Esophagus squamous epithelium (tissue), 5 donors: ENCODE data around the gene PDSS1. TPM values are rescaled to one million over a fixed set of nuclear protein-coding genes. Genes with fewer than 3 reads are reported as not detected.

ENCODE experiments used
- DNase-seq: peaks from one replicate; lab custom pipeline; 2025; lab: John Stamatoyannopoulos, UW
- H3K27ac ChIP-seq, 4 donors: fragments of 200-600 bp; sonication (generic); one replicate each; pipeline ENCODE4 v1.5.1; 2016 to 2019; ENCODE audit warnings: mild to moderate bottlenecking in 1 of 4
- H3K27me3 ChIP-seq, 4 donors: fragments of 200-600 bp; sonication (generic); 1 replicate in 3 of 4; 2 replicates in 1 of 4; pipeline versions ENCODE4 v1.5.1 to v1.6.0; 2017 to 2021; ENCODE audit warnings: antibody characterized with exemption in 1 of 4
- H3K36me3 ChIP-seq, 3 donors: fragments of 200-600 bp; sonication (generic); one replicate each; pipeline ENCODE4 v1.5.1; 2016 to 2019
- H3K4me1 ChIP-seq, 3 donors: fragments of 200-600 bp; sonication (generic); one replicate each; pipeline ENCODE4 v1.5.1; 2017 to 2019
- H3K4me3 ChIP-seq, 4 donors: fragments of 200-600 bp; sonication (generic); 1 replicate in 3 of 4; 2 replicates in 1 of 4; pipeline ENCODE4 v1.5.1; 2016 to 2019; ENCODE audit warnings: mild to moderate bottlenecking in 2 of 4, moderate library complexity in 1 of 4
- H3K9me3 ChIP-seq, 3 donors: fragments of 200-600 bp; sonication (generic); one replicate each; pipeline ENCODE4 v1.5.1; 2016 to 2019
- POLR2A ChIP-seq, 4 donors: fragments of 450-650 bp; IDR thresholded peaks; one replicate each; pipeline ENCODE4 v1.6.1; 2017; ENCODE audit warnings: antibody characterized with exemption in 4 of 4, mild to moderate bottlenecking in 4 of 4, moderate library complexity in 3 of 4
- WGBS, 2 donors: methylation state at CpG; one replicate each; pipeline ENCODE4 v1.1.5; 2018; 5-methylcytosine and 5-hydroxymethylcytosine counted together
- intact Hi-C: fragments of 100-400 bp; cut with DNase I; formaldehyde crosslinking; loops from one replicate; pipeline ENCODE4 v1.15.0; 2022
- total RNA-seq, 4 donors: library from RNA; depleted of rRNA; stranded (reverse); fragments of >200 nt; gene quantifications; one replicate each; pipeline ENCODE4 v1.1.0, GENCODE V29; 2016
- TF ChIP-seq, protein P1 (sequence below), 6 experiments: fragments of 450-650 bp in 4 of 6; fragments of 200-600 bp in 2 of 6; sonication (generic) in 2 of 6; IDR thresholded peaks; one replicate each; pipeline ENCODE4 v1.5.1; 2016 to 2019; ENCODE audit warnings: antibody characterized with exemption in 6 of 6, mild to moderate bottlenecking in 4 of 6, moderate library complexity in 4 of 6
- donor health status: DM: yes; HTN: yes; CAD: no.

Gene PDSS1
- total RNA-seq, 4 donors from 2014 or later: 7.7 to 21.1 (median 11.7) TPM

- Histone ChIP-seq H3K4me3 (no peak overlapping the region), H3K9me3 (no peaks in the 10 kb centered on the region), H3K4me1 (peaks cover 0 to 15% (median 0%) of the 10 kb centered on the region in 3 donors), H3K36me3 (peaks cover 0 to 61% (median 0%) of the 10 kb centered on the region in 3 donors), H3K27me3 (no peaks in the 10 kb centered on the region), H3K27ac (no peak overlapping the region)
- no peak for DNase-seq
- TF ChIP-seq, protein P1, sequence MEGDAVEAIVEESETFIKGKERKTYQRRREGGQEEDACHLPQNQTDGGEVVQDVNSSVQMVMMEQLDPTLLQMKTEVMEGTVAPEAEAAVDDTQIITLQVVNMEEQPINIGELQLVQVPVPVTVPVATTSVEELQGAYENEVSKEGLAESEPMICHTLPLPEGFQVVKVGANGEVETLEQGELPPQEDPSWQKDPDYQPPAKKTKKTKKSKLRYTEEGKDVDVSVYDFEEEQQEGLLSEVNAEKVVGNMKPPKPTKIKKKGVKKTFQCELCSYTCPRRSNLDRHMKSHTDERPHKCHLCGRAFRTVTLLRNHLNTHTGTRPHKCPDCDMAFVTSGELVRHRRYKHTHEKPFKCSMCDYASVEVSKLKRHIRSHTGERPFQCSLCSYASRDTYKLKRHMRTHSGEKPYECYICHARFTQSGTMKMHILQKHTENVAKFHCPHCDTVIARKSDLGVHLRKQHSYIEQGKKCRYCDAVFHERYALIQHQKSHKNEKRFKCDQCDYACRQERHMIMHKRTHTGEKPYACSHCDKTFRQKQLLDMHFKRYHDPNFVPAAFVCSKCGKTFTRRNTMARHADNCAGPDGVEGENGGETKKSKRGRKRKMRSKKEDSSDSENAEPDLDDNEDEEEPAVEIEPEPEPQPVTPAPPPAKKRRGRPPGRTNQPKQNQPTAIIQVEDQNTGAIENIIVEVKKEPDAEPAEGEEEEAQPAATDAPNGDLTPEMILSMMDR (IDR thresholded peaks at IDR 0.05): no peak
- no peak for TF ChIP-seq POLR2A (IDR thresholded peaks at IDR 0.05)
- 34 to 38% methylated on average over 4 of the region's 4 CpGs for WGBS, 2 donors
- intact Hi-C loops: no loop called here
Measured at GRCh38 chr10:26755443-26755903, 58.0 kb downstream of the PDSS1 start.

DNA sequence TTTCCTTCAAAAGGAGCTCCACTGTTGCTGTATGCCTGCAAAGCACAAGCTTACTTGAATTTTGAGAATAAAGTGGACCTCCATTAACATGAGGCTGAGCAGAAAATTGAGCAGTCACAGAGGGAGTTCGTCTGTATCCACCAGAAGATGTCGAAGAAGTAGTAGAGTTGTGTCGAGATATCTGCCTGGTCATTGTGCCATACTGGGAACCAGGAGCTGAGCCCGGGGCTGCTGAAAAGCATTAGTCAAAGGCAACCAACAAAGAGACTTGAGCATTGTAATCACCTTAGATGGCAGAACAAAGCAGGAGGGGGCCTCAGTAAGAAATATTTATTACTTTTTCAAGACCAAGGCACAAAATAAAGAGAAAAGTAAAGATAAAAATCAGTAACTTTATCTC lies 61.5 kb downstream of the PDSS1 start:
- H3K4me3 ChIP-seq: no peak overlapping the region
- intact Hi-C loops: no loop called here
- DNase-seq: no peak
- 86 to 87% methylated on average over 4 of the region's 4 CpGs for WGBS, 2 donors
- no peak overlapping the region for H3K27ac ChIP-seq
- TF ChIP-seq, protein P1 (IDR thresholded peaks at IDR 0.05): no peak
- TF ChIP-seq POLR2A (IDR thresholded peaks at IDR 0.05): no peak
- H3K27me3 ChIP-seq: no peaks in the 10 kb centered on the region
- peaks cover 0 to 15% (median 0%) of the 10 kb centered on the region in 3 donors for H3K4me1 ChIP-seq
- no peaks in the 10 kb centered on the region for H3K9me3 ChIP-seq
- peaks cover 0 to 63% (median 0%) of the 10 kb centered on the region in 3 donors for H3K36me3 ChIP-seq

GRCh38 chr10:26765549-26765948 lies 68.0 kb downstream of the PDSS1 start:
- no peak overlapping the region for H3K27ac ChIP-seq
- no peak for DNase-seq
- no peaks in the 10 kb centered on the region for H3K4me1 ChIP-seq
- peaks cover 0 to 90% (median 0%) of the 10 kb centered on the region in 3 donors for H3K36me3 ChIP-seq
- WGBS, 2 donors: 100% methylated on average over 1 of the region's 2 CpGs
- H3K27me3 ChIP-seq: no peaks in the 10 kb centered on the region
- no peak overlapping the region for H3K4me3 ChIP-seq
- intact Hi-C loops: no loop called here
- no peak for TF ChIP-seq POLR2A (IDR thresholded peaks at IDR 0.05)
- TF ChIP-seq, protein P1 (IDR thresholded peaks at IDR 0.05): no peak
- H3K9me3 ChIP-seq: no peaks in the 10 kb centered on the region

DNA sequence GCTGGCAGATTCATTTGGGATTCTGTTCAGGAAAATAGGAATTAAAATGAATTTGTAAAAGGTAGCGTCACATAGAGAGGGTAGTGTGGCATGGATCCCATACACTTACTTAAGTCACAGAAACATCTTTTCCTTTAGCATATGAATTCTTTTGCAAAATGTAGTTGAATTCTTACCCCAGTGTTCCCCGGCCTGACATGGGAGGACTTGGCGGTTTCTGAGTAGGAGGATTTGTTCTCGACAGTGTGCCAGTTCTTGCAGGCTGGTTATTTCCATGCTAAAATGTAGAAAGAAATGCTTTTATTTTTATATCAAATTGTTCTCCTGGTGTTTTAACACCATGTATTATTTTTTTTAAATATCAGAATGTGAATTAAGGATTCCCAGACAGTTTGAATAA lies 72.6 kb downstream of the PDSS1 start:
- no peaks in the 10 kb centered on the region for H3K27me3 ChIP-seq
- peaks cover 0 to 50% (median 0%) of the 10 kb centered on the region in 3 donors for H3K36me3 ChIP-seq
- intact Hi-C loops: no loop called here
- H3K27ac ChIP-seq: no peak overlapping the region
- no peak for DNase-seq
- no peak for TF ChIP-seq POLR2A (IDR thresholded peaks at IDR 0.05)
- TF ChIP-seq, protein P1 (IDR thresholded peaks at IDR 0.05): no peak
- no peaks in the 10 kb centered on the region for H3K9me3 ChIP-seq
- H3K4me3 ChIP-seq: no peak overlapping the region
- no peaks in the 10 kb centered on the region for H3K4me1 ChIP-seq
- 95 to 97% methylated on average over 4 of the region's 4 CpGs for WGBS, 2 donors

DNA sequence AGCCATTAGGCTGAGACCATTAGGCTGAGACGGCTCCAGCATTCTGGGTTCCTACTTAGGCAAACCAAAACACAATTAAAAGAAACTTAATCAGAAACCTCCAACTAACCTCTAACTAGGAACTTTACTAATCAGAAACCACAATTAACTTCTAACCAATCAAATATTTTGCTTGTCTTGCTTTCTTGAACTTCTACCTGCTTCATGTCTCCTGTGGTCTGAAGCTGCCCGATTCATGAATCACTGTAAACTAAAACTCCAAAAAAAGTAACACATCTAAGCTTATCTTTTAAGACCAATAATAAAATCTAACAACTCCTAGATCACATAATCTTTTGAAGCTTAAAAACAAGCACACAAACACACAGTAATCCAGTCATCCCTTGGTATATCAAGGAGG lies 76.1 kb downstream of the PDSS1 start:
- peaks cover 0 to 15% (median 0%) of the 10 kb centered on the region in 3 donors for H3K36me3 ChIP-seq
- intact Hi-C loops: no loop called here
- no peak overlapping the region for H3K4me3 ChIP-seq
- TF ChIP-seq POLR2A (IDR thresholded peaks at IDR 0.05): no peak
- TF ChIP-seq, protein P1 (IDR thresholded peaks at IDR 0.05): no peak
- no peak overlapping the region for H3K27ac ChIP-seq
- no peak for DNase-seq
- H3K4me1 ChIP-seq: peaks cover 0 to under 1% (median 0%) of the 10 kb centered on the region in 3 donors
- no peaks in the 10 kb centered on the region for H3K9me3 ChIP-seq
- H3K27me3 ChIP-seq: no peaks in the 10 kb centered on the region
- 77 to 88% methylated on average over 2 of the region's 2 CpGs for WGBS, 2 donors
